ENCODE measurements around the gene CTNNA3. TPM values are rescaled to one million over a fixed set of nuclear protein-coding genes. Genes with fewer than 3 reads are reported as not detected.

Gene CTNNA3
- total RNA-seq, 3 donors from 2014 or later = not detected

DNA sequence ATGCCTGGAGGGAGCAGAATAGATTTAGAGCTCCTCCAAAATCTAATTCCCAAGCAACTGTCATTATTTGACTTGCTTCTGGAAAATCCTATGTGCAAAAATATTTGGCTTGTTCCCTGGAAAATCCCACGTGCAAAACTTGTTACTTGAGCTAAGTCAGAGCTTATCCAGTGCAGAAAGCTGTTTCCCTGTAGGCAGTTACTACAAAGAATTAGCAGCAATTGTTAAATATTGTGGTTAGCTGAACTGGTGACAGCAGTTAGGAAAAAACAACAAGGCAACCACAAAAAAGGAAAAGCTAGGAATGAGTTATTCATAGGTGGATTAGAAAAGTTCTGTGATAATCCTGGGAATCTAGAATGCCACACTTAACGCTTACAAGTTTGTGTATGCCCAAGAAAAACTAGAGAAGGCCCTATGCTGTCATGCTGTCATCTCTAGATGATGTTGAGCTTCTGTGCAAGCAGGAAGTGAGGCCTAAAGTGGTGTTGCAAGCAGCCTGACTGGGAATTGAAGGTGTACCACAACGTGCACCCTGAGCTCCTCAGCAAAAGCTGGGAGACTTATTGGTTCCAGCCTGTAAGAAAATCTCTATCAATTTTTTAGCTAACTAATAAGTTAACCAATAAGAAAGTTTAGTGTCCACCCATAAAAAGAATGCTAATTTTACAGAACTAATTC lies 1508.8 kb downstream of the CTNNA3 start:
- no peak for ATAC-seq

DNA sequence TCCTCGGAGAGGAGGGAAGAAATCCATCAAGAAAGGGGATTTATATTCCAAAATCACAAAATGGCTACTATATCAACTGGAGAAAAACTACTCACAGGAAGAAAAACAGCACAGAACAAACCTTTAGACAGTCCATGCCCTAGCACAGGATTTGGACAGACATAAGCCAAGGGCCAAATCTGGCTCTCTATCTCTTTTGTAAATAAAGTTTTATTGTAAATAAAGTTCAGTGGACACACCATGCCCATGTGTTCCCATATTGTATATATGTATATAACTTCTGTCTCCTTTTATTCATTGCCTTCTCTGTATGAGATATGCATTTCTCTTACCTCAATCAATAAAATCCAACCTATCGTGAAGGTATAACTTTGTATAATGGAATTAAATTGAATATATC lies 1513.0 kb downstream of the CTNNA3 start:
- H3K9me3 Mint-ChIP-seq = no peaks in the 10 kb centered on the region
- H3K4me3 Mint-ChIP-seq = no peak overlapping the region
- H3K4me1 Mint-ChIP-seq (ENCODE audit: low read depth) = peaks cover 1% of the 10 kb centered on the region
- no peak for DNase-seq
- H3K27me3 Mint-ChIP-seq (ENCODE audit: low read depth) = no peaks in the 10 kb centered on the region
- no peaks in the 10 kb centered on the region for H3K36me3 Mint-ChIP-seq (ENCODE audit: insufficient read depth)
- no peak for ATAC-seq

More for the DNA sequence above, 1508.8 kb downstream of the CTNNA3 start:
- no peak overlapping the region for H3K4me3 Mint-ChIP-seq
- H3K36me3 Mint-ChIP-seq (ENCODE audit: insufficient read depth) = no peaks in the 10 kb centered on the region
- no peaks in the 10 kb centered on the region for H3K9me3 Mint-ChIP-seq
- H3K27me3 Mint-ChIP-seq (ENCODE audit: low read depth) = no peaks in the 10 kb centered on the region
- no peak for DNase-seq
- H3K4me1 Mint-ChIP-seq (ENCODE audit: low read depth) = no peaks in the 10 kb centered on the region

DNA sequence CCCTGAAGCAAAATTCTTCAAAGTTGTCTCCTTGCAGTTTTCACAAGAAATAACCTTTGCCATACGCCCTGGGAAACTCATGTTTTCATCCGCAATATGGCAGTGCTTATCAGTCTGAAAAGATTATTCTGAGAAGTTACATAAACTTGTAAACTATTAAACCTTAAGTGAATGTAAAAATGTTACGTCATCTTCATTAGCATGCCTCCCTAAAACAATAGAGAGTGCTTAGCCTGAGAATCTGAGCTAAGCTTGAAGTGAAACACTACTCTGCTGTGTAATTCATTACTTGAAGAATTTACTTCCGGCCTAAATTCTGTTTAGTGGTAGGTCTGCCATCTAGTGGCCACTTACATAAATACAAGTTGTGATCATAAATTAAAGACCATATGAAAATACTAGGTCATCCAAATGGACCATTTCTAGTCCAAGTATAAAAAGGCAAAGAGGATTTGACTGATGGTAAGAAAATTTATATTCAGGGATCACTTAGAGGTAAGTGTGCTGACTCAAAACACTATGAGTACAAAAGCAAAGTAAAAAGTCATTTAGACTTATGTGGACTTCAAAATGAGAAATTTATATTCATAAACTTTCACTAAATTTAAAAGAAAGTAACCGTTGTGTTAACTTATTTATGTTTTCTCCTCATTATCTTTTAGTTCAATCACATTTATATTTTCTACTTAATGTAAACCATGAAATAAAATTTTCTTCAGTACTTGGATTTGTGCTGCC lies 1515.2 kb downstream of the CTNNA3 start:
- ATAC-seq (no peak), DNase-seq (no peak)
- Mint-ChIP-seq H3K4me1 (ENCODE audit: low read depth) (peaks cover 1% of the 10 kb centered on the region), H3K27me3 (ENCODE audit: low read depth) (no peaks in the 10 kb centered on the region), H3K36me3 (ENCODE audit: insufficient read depth) (no peaks in the 10 kb centered on the region), H3K9me3 (no peaks in the 10 kb centered on the region), H3K4me3 (no peak overlapping the region)

DNA sequence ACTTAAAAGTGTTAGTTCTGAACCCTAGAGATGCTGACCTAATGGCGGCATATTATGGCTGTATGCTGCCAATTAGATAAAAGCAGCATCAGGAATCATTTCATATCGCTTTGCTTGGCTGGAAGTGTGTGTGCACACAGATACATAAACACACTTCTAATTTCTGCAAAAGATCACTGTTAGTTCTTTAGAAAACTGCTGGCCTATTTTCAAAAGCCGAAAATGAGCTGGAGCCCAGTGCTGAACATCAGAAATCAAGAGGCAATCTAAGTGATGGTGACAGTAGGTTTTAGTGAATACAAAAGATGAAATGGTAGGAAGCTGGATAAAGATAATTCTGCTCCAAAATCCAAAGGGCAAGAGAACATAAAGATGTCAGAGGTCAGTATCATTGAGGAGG lies 1516.0 kb downstream of the CTNNA3 start:
- no peak for ATAC-seq
- H3K4me3 Mint-ChIP-seq = no peak overlapping the region

DNA sequence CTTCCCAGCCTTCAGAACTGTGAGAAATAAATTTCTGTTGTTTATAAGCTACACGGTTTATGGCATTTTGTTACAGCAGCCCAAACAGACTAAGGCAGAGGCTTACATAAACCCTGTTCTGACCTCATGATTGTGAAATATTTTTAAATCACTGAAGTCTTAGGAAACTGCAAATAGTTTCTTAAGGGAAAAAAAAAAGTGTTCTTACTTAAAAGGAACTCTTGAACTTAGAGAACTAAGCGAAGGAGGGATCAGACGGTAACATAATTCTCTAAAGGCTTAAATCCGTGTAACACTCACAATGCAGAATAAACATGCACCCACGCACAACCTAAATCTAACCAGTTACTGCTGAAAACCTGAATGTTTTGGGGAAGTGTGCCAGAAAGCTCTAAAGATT lies 1519.2 kb downstream of the CTNNA3 start:
- no peak for ATAC-seq
- no peaks in the 10 kb centered on the region for H3K36me3 Mint-ChIP-seq (ENCODE audit: insufficient read depth)
- peaks cover 1% of the 10 kb centered on the region for H3K4me1 Mint-ChIP-seq (ENCODE audit: low read depth)
- DNase-seq = no peak
- no peaks in the 10 kb centered on the region for H3K9me3 Mint-ChIP-seq
- H3K4me3 Mint-ChIP-seq = no peak overlapping the region
- no peaks in the 10 kb centered on the region for H3K27me3 Mint-ChIP-seq (ENCODE audit: low read depth)

More for the DNA sequence above, 1516.0 kb downstream of the CTNNA3 start:
- Mint-ChIP-seq H3K4me1 (ENCODE audit: low read depth) (peaks cover 1% of the 10 kb centered on the region), H3K36me3 (ENCODE audit: insufficient read depth) (no peaks in the 10 kb centered on the region), H3K27me3 (ENCODE audit: low read depth) (no peaks in the 10 kb centered on the region), H3K9me3 (no peaks in the 10 kb centered on the region)
- no peak for DNase-seq

DNA sequence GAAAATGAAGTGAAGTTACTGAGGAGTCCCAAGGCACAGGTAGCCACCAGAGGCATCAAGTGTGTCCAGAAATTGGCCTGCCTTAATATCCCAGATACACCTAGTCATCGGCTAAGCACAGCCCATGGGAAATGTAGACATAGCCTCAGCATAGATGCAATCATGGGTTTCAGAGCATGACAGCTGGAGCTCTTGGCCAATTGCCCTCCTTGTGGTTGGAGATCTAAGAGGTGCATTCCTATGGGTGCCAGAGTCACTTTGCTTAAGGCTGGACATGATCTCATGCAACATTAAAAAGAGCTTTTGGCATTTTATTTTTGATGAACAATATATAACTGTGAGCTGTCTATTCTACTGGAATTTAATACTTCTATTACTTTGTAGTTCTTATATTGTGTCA lies 1528.2 kb downstream of the CTNNA3 start:
- Mint-ChIP-seq H3K36me3 (ENCODE audit: insufficient read depth) (no peaks in the 10 kb centered on the region), H3K9me3 (no peaks in the 10 kb centered on the region), H3K4me1 (ENCODE audit: low read depth) (no peaks in the 10 kb centered on the region), H3K27me3 (ENCODE audit: low read depth) (no peaks in the 10 kb centered on the region), H3K4me3 (no peak overlapping the region)
- no peak for ATAC-seq
- no peak for DNase-seq

DNA sequence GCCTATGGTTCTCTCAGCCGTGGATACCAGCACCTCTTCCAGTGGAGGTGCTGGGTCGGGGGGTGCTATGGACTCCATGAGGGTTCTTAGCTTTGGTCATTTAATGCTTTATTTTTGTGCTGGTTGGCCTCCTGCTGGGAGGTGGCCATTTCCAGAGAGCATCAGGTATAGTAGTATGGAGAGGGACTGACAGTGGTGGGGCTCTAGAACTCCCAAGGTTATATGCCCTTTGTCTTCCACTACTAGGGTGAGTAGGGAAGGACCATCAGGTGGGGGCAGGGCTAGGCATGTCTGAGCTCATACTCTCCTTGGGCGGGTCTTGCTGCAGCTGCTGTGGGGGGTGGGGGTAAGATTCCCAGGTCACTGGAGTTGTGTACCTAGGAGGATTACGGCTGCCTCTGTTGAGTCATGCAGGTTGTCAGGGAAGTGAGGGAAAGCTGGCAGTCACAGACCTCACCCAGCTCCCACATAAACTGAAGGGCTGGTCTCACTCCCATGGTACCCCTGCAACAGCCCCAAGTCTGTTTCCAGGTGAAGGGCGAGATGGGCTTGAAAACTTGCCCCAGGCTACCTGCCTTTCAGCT lies 1533.3 kb downstream of the CTNNA3 start:
- Mint-ChIP-seq H3K27me3 (ENCODE audit: low read depth) (no peaks in the 10 kb centered on the region), H3K36me3 (ENCODE audit: insufficient read depth) (no peaks in the 10 kb centered on the region), H3K4me3 (no peak overlapping the region), H3K4me1 (ENCODE audit: low read depth) (no peaks in the 10 kb centered on the region), H3K9me3 (peaks cover 5% of the 10 kb centered on the region)
- DNase-seq (no peak), ATAC-seq (no peak)

DNA sequence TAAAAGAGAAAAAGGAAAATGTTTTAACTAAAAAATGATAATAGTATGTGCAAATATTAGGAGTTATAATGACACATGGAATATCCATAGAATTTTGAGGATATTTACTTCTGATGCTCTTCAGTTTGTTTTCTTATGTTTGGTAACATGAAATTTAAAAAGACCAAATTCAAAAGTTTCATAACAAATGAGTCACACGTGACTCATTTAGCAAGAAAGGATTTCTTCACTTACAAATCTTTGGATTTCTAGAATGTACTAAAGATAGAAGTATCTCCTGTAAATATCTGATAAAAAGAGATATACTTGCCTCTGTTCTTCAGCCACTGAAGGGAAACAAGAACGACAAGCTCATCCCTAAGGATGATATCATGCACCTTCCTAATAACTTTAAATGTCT lies 1544.6 kb downstream of the CTNNA3 start:
- Mint-ChIP-seq H3K27me3 (ENCODE audit: low read depth) (no peaks in the 10 kb centered on the region), H3K9me3 (no peaks in the 10 kb centered on the region), H3K4me3 (no peak overlapping the region), H3K36me3 (ENCODE audit: insufficient read depth) (no peaks in the 10 kb centered on the region), H3K4me1 (ENCODE audit: low read depth) (no peaks in the 10 kb centered on the region)
- no peak for DNase-seq
- ATAC-seq = no peak

DNA sequence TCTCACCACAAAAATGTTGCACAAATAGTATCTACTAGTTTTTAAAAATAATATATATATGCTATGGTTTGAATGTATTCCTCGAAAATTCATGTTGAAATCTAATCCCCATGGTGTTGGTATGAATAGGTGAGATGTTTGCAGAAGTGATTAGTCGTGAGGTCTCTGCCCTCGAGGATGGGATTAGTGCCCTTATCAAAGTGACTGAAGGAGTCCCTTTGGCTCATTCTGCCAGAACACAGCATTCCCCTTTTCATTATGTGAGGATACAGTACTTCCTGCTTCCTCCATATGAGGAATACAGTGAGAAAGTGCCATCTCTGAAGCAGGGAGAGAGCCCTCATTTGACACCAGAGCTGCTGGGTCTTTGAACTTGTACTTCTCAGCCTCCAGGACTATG lies 1547.7 kb downstream of the CTNNA3 start:
- ATAC-seq (no peak), DNase-seq (no peak)
- Mint-ChIP-seq H3K9me3 (no peaks in the 10 kb centered on the region), H3K4me3 (no peak overlapping the region), H3K4me1 (ENCODE audit: low read depth) (no peaks in the 10 kb centered on the region), H3K36me3 (ENCODE audit: insufficient read depth) (no peaks in the 10 kb centered on the region), H3K27me3 (ENCODE audit: low read depth) (no peaks in the 10 kb centered on the region)

DNA sequence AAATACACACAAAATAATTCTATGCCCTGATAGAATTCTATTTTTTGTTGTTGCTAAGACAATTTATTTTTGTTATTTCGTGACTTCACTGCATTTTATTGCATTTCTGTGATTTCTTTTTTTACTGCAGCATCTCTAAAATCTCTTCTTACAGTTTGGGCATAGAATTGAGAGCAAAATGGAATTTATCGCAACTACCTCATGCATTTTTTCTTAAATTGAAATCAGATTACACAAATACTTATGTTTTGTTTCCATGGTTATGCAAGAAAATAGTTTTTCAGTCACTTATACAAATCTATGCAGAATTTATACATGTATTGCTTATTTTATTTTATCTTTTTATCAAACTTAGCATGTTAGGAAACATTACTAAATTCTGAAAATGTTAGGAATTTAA lies 1552.0 kb downstream of the CTNNA3 start:
- Mint-ChIP-seq H3K4me1 (ENCODE audit: low read depth) (no peaks in the 10 kb centered on the region), H3K4me3 (no peak overlapping the region), H3K27me3 (ENCODE audit: low read depth) (no peaks in the 10 kb centered on the region), H3K36me3 (ENCODE audit: insufficient read depth) (no peaks in the 10 kb centered on the region), H3K9me3 (no peaks in the 10 kb centered on the region)
- ATAC-seq (no peak), DNase-seq (no peak)

DNA sequence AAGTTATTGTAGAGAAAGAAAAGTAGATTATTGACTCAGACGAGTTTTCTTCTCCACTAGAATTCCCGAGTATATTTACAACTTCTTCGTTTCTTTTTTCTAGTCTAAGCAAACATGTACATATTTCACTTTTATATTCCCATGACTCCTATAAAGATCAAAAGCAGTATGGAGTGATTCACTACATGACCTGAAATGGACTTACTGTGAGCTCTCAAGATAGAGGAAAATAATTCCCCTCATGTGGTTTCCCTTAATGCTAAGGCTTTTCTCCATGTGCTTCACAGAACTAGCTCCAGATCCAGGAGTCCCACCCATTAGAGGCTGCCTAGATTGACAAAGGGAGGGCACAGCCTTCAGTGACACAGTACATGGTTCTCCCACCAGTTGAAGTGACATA lies 1593.2 kb downstream of the CTNNA3 start:
- DNase-seq (no peak), ATAC-seq (no peak)
- H3K9me3 Mint-ChIP-seq = peaks cover 3% of the 10 kb centered on the region
- no peaks in the 10 kb centered on the region for H3K36me3 Mint-ChIP-seq (ENCODE audit: insufficient read depth)
- H3K4me1 Mint-ChIP-seq (ENCODE audit: low read depth) = no peaks in the 10 kb centered on the region
- H3K27me3 Mint-ChIP-seq (ENCODE audit: low read depth) = no peaks in the 10 kb centered on the region
- no peak overlapping the region for H3K4me3 Mint-ChIP-seq

DNA sequence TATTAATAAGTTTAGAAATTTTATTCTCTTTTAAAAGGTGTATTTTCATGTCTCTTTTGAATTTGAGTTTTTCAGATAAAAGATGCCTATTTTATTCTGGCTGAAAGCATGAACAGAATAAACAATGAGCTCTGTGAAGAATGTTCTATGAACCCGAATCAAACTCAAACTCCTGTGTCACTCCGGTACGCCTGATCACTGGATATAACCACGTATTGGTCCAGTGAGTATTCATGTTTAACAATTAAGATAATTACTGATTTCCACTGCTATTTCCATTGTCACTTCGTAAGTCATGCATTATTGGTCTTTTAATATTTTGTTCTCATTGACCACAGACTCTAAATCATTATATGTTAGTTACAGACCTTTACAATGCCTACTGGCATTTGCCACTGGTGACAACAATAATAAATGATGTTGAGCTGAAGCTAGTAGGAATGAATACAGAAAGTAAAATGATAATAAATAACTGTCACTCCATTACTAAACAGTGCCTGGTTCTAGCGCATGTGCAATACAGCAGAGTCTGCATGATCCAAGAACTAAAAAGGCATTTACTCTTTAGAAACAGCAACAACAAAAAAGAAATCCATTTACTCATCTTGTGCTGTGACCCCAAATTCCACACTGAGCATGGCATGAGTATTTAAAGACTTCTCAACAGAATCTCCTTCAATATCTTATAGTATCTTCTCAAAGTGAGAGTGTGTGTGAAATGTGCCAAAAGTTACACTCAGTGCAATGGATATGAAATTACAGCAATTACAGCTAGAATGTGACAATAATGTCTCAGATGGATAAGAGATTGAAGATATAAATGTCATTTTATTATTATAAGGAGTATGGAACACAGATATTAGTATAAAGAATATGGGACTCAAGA lies 1597.2 kb downstream of the CTNNA3 start:
- DNase-seq (no peak), ATAC-seq (no peak)
- no peaks in the 10 kb centered on the region for H3K4me1 Mint-ChIP-seq (ENCODE audit: low read depth)
- no peaks in the 10 kb centered on the region for H3K27me3 Mint-ChIP-seq (ENCODE audit: low read depth)
- H3K4me3 Mint-ChIP-seq = no peak overlapping the region
- H3K9me3 Mint-ChIP-seq = peaks cover 2% of the 10 kb centered on the region
- no peaks in the 10 kb centered on the region for H3K36me3 Mint-ChIP-seq (ENCODE audit: insufficient read depth)

DNA sequence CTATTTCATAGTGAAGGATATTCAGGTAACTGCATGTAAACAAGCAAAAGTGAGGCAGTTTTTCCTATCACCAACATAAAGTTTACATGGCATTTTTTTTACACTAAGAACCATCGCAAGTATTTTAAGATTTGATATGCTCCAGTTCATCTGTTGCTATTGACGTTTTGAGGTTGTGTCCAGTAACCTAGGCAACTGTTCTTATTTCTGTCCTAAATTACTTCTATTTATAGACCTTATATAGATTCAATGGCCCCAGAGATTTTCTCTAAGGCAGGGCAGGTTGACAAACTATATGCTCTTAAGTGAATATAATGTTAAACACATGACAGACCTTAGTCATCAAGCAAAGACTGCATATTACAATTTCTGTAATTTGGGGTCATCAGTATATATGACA lies 1600.4 kb downstream of the CTNNA3 start:
- H3K36me3 Mint-ChIP-seq (ENCODE audit: insufficient read depth) = no peaks in the 10 kb centered on the region
- no peaks in the 10 kb centered on the region for H3K4me1 Mint-ChIP-seq (ENCODE audit: low read depth)
- H3K9me3 Mint-ChIP-seq = peaks cover 9% of the 10 kb centered on the region
- DNase-seq = no peak
- no peaks in the 10 kb centered on the region for H3K27me3 Mint-ChIP-seq (ENCODE audit: low read depth)
- H3K4me3 Mint-ChIP-seq = no peak overlapping the region
- ATAC-seq = no peak

DNA sequence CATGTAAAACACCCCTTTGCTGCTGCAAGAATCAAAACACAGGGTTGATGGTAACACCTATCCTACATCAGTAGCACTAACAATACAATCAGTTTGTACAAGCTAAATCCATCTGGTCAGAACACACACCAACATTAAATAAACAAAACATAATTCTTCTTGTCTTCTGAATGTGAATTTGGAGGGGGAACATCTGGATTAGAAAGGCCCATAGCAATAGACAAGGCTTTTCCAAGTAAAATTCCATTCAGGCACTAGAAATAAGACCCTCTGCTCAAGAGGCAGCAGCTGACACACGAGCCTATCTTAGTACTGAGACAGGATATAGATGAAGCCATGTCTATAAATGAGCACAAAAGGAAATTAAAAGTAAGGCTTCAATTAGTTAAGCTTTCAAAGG lies 1610.1 kb downstream of the CTNNA3 start:
- no peaks in the 10 kb centered on the region for H3K36me3 Mint-ChIP-seq (ENCODE audit: insufficient read depth)
- H3K4me1 Mint-ChIP-seq (ENCODE audit: low read depth) = no peaks in the 10 kb centered on the region
- no peak for DNase-seq
- no peak for ATAC-seq
- H3K27me3 Mint-ChIP-seq (ENCODE audit: low read depth) = no peaks in the 10 kb centered on the region
- peaks cover 11% of the 10 kb centered on the region for H3K9me3 Mint-ChIP-seq
- H3K4me3 Mint-ChIP-seq = no peak overlapping the region

Measured in activated T-cell treated with anti-CD3 and anti-CD28 coated beads, Interleukin-2, amount 50 U/mL, for 4 hours (primary cell).